ENCODE results near the gene SLC25A53.

Gene SLC25A53

DNA sequence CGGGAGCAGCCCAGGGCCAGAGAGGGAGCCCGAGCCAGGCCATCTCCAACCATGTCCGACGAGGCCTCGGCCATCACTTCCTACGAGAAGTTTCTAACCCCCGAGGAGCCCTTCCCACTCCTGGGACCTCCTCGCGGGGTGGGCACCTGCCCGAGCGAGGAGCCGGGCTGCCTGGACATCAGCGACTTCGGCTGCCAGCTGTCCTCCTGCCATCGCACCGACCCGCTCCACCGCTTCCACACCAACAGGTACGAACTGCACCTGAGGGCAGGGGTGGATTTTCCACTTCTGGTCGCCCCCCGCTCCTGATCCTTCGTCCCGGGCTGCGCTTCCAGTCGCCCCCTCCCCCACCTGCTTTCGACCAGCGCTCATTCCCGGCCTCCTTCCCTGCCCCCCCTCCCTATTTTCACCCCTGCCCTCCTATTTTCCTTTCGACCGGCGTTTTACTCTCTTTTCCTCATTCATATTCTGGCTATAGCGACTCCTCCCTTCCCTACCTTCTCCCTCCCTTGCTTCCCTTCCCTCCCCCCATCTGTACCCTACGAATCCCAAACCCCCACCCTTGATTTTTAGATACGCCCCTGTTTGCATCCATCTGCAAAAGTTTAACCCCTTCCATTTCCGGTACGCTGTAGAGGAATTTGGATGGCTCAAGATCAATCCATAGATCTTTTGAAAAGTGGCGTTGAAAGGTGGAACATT lies 10.1 kb upstream of the SLC25A53 start:
- Mint-ChIP-seq H3K27me3 (no peaks in the 10 kb centered on the region), H3K4me3 (peak overlapping the region; percentile 83), H3K9me3 (no peaks in the 10 kb centered on the region), H3K27ac (ENCODE audit: low read depth) (peak overlapping the region; percentile 76), H3K36me3 (ENCODE audit: insufficient read depth) (peaks cover 10% of the 10 kb centered on the region), H3K4me1 (peaks cover 35% of the 10 kb centered on the region)
- ATAC-seq (replicated peaks; ENCODE audit: extremely low read depth, poor library complexity, severe bottlenecking), result peak; percentile 3
- no peak for DNase-seq (ENCODE audit: low spot score in 2 of 2)

DNA sequence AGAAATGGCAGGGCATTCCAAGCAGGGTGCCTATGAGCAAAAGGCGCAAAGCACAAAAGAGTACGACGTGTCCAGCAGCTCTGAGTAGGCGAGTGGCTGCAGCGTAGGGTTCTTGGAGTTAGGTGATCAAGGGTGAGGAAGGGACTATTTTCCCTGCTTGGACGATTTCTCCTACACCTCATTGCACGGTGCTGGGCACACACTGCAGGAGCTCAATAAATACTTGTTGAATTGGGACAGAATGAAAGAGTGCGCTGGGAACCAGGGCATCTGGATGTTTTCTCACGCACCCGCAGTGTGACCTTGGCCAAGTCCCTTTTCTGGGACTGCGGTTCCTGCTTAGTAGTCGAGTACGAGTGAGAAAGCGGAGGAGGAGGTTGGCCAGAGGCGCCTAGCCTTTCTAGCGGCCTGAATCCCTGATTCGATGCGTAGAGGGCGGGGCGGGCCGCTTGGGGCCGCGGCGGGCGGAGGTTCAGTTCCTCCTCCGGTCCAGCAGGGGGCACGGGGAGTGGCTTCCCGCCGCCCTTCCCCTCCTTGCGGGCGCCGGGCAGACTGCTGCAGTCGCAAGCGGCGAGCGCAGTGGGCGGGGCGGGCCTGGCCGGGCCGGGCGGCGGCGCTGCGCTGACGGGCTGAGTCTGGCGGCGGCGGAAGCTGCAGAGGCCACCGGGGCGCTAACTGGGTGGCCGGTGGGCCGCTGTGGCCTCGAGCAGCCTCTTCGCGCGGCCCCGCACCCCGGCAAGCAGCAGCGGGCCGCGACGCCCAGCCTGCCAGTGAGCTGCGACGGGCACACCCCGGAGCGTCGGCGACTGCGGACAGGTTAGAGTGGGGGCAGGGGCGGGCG lies 9.3 kb upstream of the SLC25A53 start, which contains the start of gene FAM199X:
Gene FAM199X, plus strand, starts transcription at position 560 of the 841 bp plus-strand sequence. CDS start 333 bp downstream, outside the sequence.
- peak within 1 kb of the TSS; percentile 86 for H3K27ac Mint-ChIP-seq (ENCODE audit: low read depth)
- H3K9me3 Mint-ChIP-seq, result no peaks in the 10 kb centered on the region
- peak; percentile 93 for ATAC-seq (replicated peaks; ENCODE audit: extremely low read depth, poor library complexity, severe bottlenecking)
- H3K27me3 Mint-ChIP-seq, result no peaks in the 10 kb centered on the region
- peaks cover 10% of the 10 kb centered on the region for H3K36me3 Mint-ChIP-seq (ENCODE audit: insufficient read depth)
- DNase-seq (ENCODE audit: low spot score in 2 of 2), result peak; percentile 68 to 69
- peak within 1 kb of the TSS; percentile 83 for H3K4me3 Mint-ChIP-seq
- H3K4me1 Mint-ChIP-seq, result peaks cover 35% of the 10 kb centered on the region

DNA sequence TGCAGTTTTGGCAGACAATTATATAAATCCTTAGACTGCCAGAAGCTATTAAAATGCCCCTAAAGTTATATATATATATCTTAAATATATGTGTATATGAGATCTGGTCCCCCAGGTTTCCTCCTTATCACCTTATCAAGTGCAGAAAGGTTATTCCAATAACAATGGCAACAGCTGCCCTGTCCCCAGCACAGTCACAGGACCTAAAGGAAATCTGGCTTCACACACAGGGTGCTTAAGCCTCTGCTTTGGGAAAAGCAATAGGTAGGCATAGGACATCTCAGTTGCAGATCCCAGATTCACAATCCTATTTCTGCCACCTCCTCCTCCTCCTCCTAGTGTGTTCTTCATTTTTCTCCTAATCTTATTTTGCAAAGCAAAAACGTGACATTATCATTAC lies 5.8 kb downstream of the SLC25A53 start:
- Mint-ChIP-seq H3K27ac (ENCODE audit: low read depth) (no peak overlapping the region), H3K4me1 (peaks cover 20% of the 10 kb centered on the region), H3K9me3 (no peaks in the 10 kb centered on the region), H3K4me3 (no peak overlapping the region), H3K27me3 (no peaks in the 10 kb centered on the region), H3K36me3 (ENCODE audit: insufficient read depth) (no peaks in the 10 kb centered on the region)
- DNase-seq (ENCODE audit: low spot score in 2 of 2) (no peak), ATAC-seq (replicated peaks; ENCODE audit: extremely low read depth, poor library complexity, severe bottlenecking) (no peak)

DNA sequence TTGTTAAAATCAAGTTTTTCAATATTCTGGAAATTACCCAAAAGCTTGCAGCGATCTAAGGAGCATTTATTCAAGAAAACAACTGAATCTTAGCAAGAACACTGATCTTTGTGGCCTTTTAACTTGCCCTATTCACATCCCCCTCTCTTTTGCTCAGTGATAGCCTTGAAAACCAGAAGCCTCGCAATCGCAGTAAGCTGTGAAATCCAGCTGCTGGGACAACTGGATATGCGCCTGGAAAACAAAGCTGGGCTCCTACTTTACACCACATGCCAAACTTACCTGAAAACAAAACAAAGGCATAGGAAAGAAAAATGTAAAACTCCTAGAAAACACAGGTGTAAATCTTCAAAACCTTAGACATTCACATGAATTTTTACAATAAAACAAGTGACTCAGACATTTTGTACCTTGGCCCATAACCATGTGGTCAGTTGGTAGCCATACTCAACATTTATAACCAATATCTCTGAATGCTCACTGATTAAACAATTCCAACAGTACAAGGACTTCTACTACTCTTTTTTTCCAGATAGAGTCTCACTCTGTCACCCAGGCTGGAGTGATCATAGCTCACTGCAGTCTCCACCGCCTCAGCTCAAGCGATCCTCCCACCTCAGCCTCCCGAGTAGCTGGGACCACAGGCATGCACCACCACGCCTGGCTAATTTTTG lies 15.6 kb downstream of the SLC25A53 start:
- DNase-seq (ENCODE audit: low spot score in 2 of 2) (no peak), ATAC-seq (replicated peaks; ENCODE audit: extremely low read depth, poor library complexity, severe bottlenecking) (no peak)
- Mint-ChIP-seq H3K27ac (ENCODE audit: low read depth) (no peak overlapping the region), H3K4me3 (no peak overlapping the region), H3K36me3 (ENCODE audit: insufficient read depth) (peaks cover 2% of the 10 kb centered on the region), H3K4me1 (peaks cover 23% of the 10 kb centered on the region), H3K27me3 (no peaks in the 10 kb centered on the region), H3K9me3 (no peaks in the 10 kb centered on the region)

DNA sequence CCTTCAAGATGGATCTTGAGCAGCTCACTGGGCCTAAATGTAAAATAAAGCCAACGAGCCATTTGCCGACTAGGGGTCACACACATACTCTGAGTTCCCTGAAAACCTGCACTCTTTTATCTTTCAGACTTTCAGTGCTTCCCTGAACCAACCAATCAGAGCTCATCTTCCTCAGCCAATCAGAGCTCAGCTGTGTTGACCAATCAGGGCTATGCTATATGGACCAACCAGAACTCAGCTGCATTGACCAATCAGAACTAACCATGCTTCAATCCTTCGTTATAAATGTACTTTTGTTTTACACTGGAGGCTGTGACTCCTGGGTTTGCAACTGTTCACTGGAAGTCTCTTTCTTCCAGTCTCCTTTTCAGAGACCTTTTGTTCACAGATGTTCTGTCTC lies 19.3 kb downstream of the SLC25A53 start:
- Mint-ChIP-seq H3K4me1 (peaks cover 15% of the 10 kb centered on the region), H3K4me3 (no peak overlapping the region), H3K36me3 (ENCODE audit: insufficient read depth) (peaks cover 2% of the 10 kb centered on the region), H3K27ac (ENCODE audit: low read depth) (no peak overlapping the region), H3K27me3 (no peaks in the 10 kb centered on the region), H3K9me3 (no peaks in the 10 kb centered on the region)
- no peak for DNase-seq (ENCODE audit: low spot score in 2 of 2)
- ATAC-seq (replicated peaks; ENCODE audit: extremely low read depth, poor library complexity, severe bottlenecking), result no peak

DNA sequence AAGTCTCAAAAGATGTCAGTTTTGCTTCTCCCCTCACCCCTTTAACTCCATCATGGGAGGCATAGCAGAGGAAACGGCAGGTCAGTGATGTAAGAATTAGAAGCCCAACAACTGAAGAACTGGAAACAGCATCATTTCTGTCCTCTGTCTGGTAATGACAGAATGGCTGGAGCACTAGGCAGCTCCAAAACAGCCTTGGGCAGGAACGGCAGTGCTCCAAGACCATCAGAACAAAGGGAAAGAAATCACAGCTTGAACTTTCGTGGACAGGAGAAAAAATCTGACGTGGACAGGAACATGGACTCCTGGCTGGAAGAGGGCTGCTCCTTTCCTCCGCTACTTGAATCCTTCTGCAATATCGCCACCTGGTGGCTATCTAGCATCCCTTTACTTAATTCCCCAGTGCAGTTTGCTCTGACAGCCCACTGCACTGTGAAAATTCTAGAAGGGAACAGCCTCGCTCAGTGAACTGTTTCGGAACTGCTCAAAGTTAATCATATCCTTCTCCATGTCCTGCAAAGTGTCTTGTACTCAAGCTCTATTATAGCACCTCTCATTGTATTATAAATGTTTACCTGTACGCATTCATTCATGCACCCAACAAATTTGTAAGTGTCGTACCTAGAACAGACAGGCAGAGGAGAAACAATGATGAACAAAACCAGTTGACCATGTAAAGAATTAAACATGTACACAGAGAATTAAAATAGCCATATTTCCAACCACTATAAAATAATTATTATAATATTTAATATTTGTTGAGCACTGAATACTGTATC lies 20.4 kb downstream of the SLC25A53 start:
- Mint-ChIP-seq H3K9me3 (no peaks in the 10 kb centered on the region), H3K27me3 (no peaks in the 10 kb centered on the region), H3K36me3 (ENCODE audit: insufficient read depth) (peaks cover 4% of the 10 kb centered on the region), H3K4me3 (no peak overlapping the region), H3K4me1 (peaks cover 15% of the 10 kb centered on the region), H3K27ac (ENCODE audit: low read depth) (no peak overlapping the region)
- DNase-seq (ENCODE audit: low spot score in 2 of 2), result peak in 1 of 2 donors; percentile 37
- peak; percentile 65 for ATAC-seq (replicated peaks; ENCODE audit: extremely low read depth, poor library complexity, severe bottlenecking)

DNA sequence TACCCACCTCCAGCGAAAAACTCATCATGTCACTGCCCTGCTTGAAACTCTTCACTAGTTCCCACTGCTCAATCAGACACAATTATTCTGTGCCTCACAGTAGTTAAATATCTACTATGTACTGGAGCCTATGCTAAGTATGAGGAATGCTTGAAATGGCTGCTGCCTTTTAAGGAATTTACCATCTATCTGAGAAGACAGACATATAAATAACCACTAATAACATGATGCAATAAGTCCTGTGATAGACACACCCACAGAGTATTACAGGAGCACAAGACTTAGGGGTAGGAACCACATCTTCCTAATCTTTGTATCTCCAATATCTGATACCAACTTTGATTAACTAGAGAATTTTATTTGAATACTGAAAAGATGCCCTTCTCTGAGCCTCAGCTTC lies 21.1 kb downstream of the SLC25A53 start:
- ATAC-seq (replicated peaks; ENCODE audit: extremely low read depth, poor library complexity, severe bottlenecking) (no peak), DNase-seq (ENCODE audit: low spot score in 2 of 2) (no peak)
- peak overlapping the region; percentile 37 for H3K27ac Mint-ChIP-seq (ENCODE audit: low read depth)
- no peak overlapping the region for H3K4me3 Mint-ChIP-seq
- peaks cover 4% of the 10 kb centered on the region for H3K36me3 Mint-ChIP-seq (ENCODE audit: insufficient read depth)
- peaks cover 15% of the 10 kb centered on the region for H3K4me1 Mint-ChIP-seq
- no peaks in the 10 kb centered on the region for H3K27me3 Mint-ChIP-seq
- no peaks in the 10 kb centered on the region for H3K9me3 Mint-ChIP-seq

DNA sequence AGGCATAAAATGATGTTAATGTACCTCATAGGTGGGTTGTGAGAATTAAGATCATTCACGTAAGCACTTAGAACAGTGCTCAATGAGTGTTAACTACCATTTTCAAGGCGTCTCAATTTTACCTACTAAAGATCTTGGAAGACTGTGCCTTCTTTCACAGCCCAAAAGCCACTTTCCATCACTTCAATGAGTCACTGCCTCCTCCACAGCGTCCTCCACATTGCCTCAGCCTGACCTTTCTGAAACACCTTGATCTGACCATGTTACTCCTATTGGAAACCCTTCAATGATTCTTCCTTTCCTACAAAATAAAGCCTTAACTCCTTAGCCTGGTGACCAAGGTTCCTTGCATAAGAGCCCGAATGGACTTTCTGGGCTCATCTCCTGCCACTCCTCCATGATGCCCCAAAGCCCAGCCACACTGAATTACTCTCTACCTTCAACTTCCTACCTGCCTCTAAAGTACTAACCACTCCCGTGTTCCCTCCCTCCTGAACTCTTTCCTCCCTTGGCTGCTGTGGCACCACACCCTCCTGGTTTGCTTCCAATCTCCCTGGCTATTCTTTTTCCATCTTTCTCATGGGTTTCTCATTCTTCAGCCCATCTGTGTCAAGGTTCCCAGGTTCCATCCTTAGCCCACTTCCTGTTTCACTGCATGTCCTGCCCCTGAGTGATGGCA lies 22.1 kb downstream of the SLC25A53 start:
- no peak for ATAC-seq (replicated peaks; ENCODE audit: extremely low read depth, poor library complexity, severe bottlenecking)
- Mint-ChIP-seq H3K9me3 (no peaks in the 10 kb centered on the region), H3K27ac (ENCODE audit: low read depth) (peak overlapping the region; percentile 37), H3K4me1 (peaks cover 15% of the 10 kb centered on the region), H3K36me3 (ENCODE audit: insufficient read depth) (peaks cover 8% of the 10 kb centered on the region), H3K27me3 (no peaks in the 10 kb centered on the region), H3K4me3 (no peak overlapping the region)
- no peak for DNase-seq (ENCODE audit: low spot score in 2 of 2)

DNA sequence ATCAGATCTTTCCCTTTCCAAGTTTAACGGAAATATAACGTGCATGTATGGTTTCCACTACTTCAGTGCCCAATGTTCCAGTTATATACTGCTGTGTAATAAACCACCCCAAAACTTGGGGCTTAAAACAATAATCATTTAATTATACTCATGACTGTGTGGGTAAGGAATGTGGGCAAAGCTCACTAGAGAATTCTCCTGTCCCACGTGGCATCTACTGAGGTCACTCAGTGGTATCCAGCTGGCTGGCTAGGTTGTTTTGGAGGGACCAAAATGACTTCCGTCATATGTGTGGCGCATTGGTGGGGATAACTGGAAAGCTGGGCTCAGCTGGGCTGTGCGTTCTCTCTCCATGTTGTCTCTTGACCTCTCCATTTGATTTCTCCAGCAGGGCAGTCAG lies 26.0 kb downstream of the SLC25A53 start:
- H3K4me3 Mint-ChIP-seq, result no peak overlapping the region
- peaks cover 15% of the 10 kb centered on the region for H3K4me1 Mint-ChIP-seq
- H3K36me3 Mint-ChIP-seq (ENCODE audit: insufficient read depth), result peaks cover 11% of the 10 kb centered on the region
- H3K27me3 Mint-ChIP-seq, result no peaks in the 10 kb centered on the region
- no peaks in the 10 kb centered on the region for H3K9me3 Mint-ChIP-seq
- ATAC-seq (replicated peaks; ENCODE audit: extremely low read depth, poor library complexity, severe bottlenecking), result no peak
- DNase-seq (ENCODE audit: low spot score in 2 of 2), result no peak
- H3K27ac Mint-ChIP-seq (ENCODE audit: low read depth), result no peak overlapping the region

DNA sequence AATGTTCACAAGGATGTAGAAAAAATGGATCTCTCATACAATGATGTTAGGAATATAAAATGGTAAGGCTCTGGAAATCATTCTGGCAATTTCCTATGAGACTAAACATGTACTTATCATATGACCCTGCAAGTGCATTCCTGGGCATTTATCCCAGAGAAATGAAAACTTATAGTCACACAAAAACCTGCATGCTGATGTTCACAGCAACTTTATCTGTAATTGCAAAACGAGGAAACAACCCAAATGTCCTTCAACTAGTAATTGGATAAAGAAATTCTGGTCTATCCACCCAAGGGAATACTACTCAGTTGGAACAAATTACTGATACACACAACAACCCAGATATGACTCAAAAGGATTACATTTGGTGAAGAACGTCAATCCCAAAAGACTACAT lies 30.0 kb downstream of the SLC25A53 start:
- Mint-ChIP-seq H3K36me3 (ENCODE audit: insufficient read depth) (peaks cover 15% of the 10 kb centered on the region), H3K9me3 (no peaks in the 10 kb centered on the region), H3K27me3 (no peaks in the 10 kb centered on the region), H3K27ac (ENCODE audit: low read depth) (no peak overlapping the region), H3K4me1 (peaks cover 15% of the 10 kb centered on the region), H3K4me3 (no peak overlapping the region)
- DNase-seq (ENCODE audit: low spot score in 2 of 2) (no peak), ATAC-seq (replicated peaks; ENCODE audit: extremely low read depth, poor library complexity, severe bottlenecking) (no peak)

DNA sequence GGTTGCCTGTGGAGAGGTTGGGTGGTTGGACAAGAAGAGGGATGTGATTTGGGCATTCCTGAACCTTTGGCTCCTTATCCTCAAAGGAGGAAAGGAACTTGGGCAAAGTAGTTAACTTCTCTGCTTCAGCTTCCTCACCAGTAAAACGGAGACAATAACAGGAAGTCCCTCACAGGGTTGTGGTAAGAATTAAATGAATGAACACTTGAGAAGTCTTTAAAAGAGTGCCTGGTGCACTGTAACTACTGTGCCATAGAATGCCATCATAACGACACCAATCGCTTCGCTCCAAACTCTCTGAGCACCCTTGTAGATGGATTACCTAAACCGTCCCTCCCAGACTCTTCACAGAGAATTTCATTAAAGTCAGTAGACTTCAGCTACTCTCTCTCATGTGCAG lies 34.0 kb downstream of the SLC25A53 start:
- DNase-seq (ENCODE audit: low spot score in 2 of 2) (no peak), ATAC-seq (replicated peaks; ENCODE audit: extremely low read depth, poor library complexity, severe bottlenecking) (peak; percentile 82)
- H3K27ac Mint-ChIP-seq (ENCODE audit: low read depth), result peak overlapping the region; percentile 70
- H3K27me3 Mint-ChIP-seq, result no peaks in the 10 kb centered on the region
- H3K36me3 Mint-ChIP-seq (ENCODE audit: insufficient read depth), result peaks cover 7% of the 10 kb centered on the region
- H3K9me3 Mint-ChIP-seq, result no peaks in the 10 kb centered on the region
- H3K4me1 Mint-ChIP-seq, result peaks cover 21% of the 10 kb centered on the region
- H3K4me3 Mint-ChIP-seq, result no peak overlapping the region

DNA sequence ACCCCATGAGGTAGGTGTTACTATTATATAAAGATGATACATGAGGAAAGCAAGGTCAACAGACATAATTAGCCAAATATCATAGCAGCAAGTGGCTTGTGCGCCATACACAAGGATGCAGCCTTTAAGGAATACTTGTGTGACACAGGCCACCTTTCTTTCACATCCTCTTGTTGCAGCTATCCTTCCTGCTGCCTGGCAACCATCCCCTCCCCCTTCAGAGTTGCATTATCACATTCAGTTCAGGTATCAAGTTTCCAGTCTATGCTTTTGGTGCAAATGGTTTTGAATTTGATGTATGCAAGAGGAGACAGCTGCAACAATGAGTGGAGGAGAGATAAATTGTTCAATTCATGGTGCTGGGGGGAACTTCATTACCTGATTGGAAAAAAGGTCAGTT lies 38.0 kb downstream of the SLC25A53 start:
- Mint-ChIP-seq H3K27ac (ENCODE audit: low read depth) (no peak overlapping the region), H3K27me3 (no peaks in the 10 kb centered on the region), H3K4me1 (peaks cover 29% of the 10 kb centered on the region), H3K9me3 (no peaks in the 10 kb centered on the region), H3K36me3 (ENCODE audit: insufficient read depth) (no peaks in the 10 kb centered on the region), H3K4me3 (no peak overlapping the region)
- ATAC-seq (replicated peaks; ENCODE audit: extremely low read depth, poor library complexity, severe bottlenecking) (no peak), DNase-seq (ENCODE audit: low spot score in 2 of 2) (no peak)

All from central memory CD8-positive, alpha-beta T cell (primary cell).